ENCODE data around the gene ARHGAP1.
"Not testable (repeated sequence)": the region's sequence is repeated elsewhere in the genome, so short reads cannot be mapped to it uniquely, and the experiment has no call there.

ARHGAP1 gene

GRCh38 chr11:46723359-46723680 lies 22.9 kb upstream of the ARHGAP1 start:
- no peak for DNase-seq (ENCODE audit: low spot score)

- no peak for DNase-seq (ENCODE audit: low spot score)
Observed at GRCh38 chr11:46722566-46723358, 22.3 kb upstream of the ARHGAP1 start.

- DNase-seq (ENCODE audit: low spot score): no peak
Observed at GRCh38 chr11:46721286-46721685, 20.9 kb upstream of the ARHGAP1 start.

- DNase-seq (ENCODE audit: low spot score): no peak
Observed at GRCh38 chr11:46719543-46720218, 19.3 kb upstream of the ARHGAP1 start.

- DNase-seq (ENCODE audit: low spot score): no peak
Observed at GRCh38 chr11:46719048-46719542, 18.7 kb upstream of the ARHGAP1 start, which contains the start of gene F2. Gene F2, plus strand, starts transcription at chr11:46719213. Its CDS starts 23 bp downstream, at chr11:46719236.

GRCh38 chr11:46718155-46719019 lies 18.0 kb upstream of the ARHGAP1 start:
- no peak for DNase-seq (ENCODE audit: low spot score)

- not testable (repeated sequence) for DNase-seq (ENCODE audit: low spot score)
Observed at GRCh38 chr11:46717825-46718154, 17.4 kb upstream of the ARHGAP1 start.

- DNase-seq (ENCODE audit: low spot score): no peak
Observed at GRCh38 chr11:46712874-46713576, 12.6 kb upstream of the ARHGAP1 start.

GRCh38 chr11:46711303-46711702 lies 10.9 kb upstream of the ARHGAP1 start:
- no peak for DNase-seq (ENCODE audit: low spot score)

GRCh38 chr11:46710821-46711269 lies 10.4 kb upstream of the ARHGAP1 start:
- no peak for DNase-seq (ENCODE audit: low spot score)

- not testable (repeated sequence) for DNase-seq (ENCODE audit: low spot score)
Observed at GRCh38 chr11:46709351-46709750, 8.9 kb upstream of the ARHGAP1 start.

- DNase-seq (ENCODE audit: low spot score): no peak
Observed at GRCh38 chr11:46706886-46707285, 6.5 kb upstream of the ARHGAP1 start.

- DNase-seq (ENCODE audit: low spot score): no peak
Observed at GRCh38 chr11:46705070-46705688, 4.8 kb upstream of the ARHGAP1 start.

- DNase-seq (ENCODE audit: low spot score): no peak
Observed at GRCh38 chr11:46701078-46701654, 747 bp upstream of the ARHGAP1 start.

GRCh38 chr11:46698597-46698996 lies 1.8 kb downstream of the ARHGAP1 start:
- no peak for DNase-seq (ENCODE audit: low spot score)

- DNase-seq (ENCODE audit: low spot score): no peak
Observed at GRCh38 chr11:46697723-46698122, 2.7 kb downstream of the ARHGAP1 start.

GRCh38 chr11:46697303-46697702 lies 3.1 kb downstream of the ARHGAP1 start:
- DNase-seq (ENCODE audit: low spot score): no peak

GRCh38 chr11:46696212-46696558 lies 4.2 kb downstream of the ARHGAP1 start:
- DNase-seq (ENCODE audit: low spot score): no peak

GRCh38 chr11:46695345-46696211 lies 4.8 kb downstream of the ARHGAP1 start:
- DNase-seq (ENCODE audit: low spot score): no peak

- no peak for DNase-seq (ENCODE audit: low spot score)
Observed at GRCh38 chr11:46694607-46695006, 5.8 kb downstream of the ARHGAP1 start.

All from hematopoietic multipotent progenitor cell treated with erythropoietin and hydrocortisone succinate and interleukin-3 and kit ligand, for 17 days (in vitro differentiated cells).